ENCODE results near the gene NR2C1. TPM values are rescaled to one million over a fixed set of nuclear protein-coding genes. Genes with fewer than 3 reads are reported as not detected.

Gene NR2C1
- total RNA-seq, 1 experiment from 2014 or later: 45.4 TPM

GRCh38 chr12:95104919-95105452, 31.6 kb upstream of the NR2C1 start:
- Mint-ChIP-seq H3K4me3 (no peak overlapping the region), H3K9me3 (no peaks in the 10 kb centered on the region), H3K4me1 (no peaks in the 10 kb centered on the region), H3K36me3 (peaks cover 32% of the 10 kb centered on the region), H3K27ac (no peak overlapping the region), H3K27me3 (ENCODE audit: low read depth) (no peaks in the 10 kb centered on the region)
- TF ChIP-seq IRF2 (CRISPR knock-in tag; IDR thresholded peaks at IDR 0.05; ENCODE audit: borderline replicate concordance, low read depth): no peak
- ATAC-seq (no peak), DNase-seq (ENCODE audit: low spot score) (no peak)
- POLR2A ChIA-PET: no interaction called here
- CTCF ChIA-PET: no interaction called here

- Mint-ChIP-seq H3K36me3 (peaks cover 39% of the 10 kb centered on the region), H3K9me3 (no peaks in the 10 kb centered on the region), H3K27me3 (ENCODE audit: low read depth) (no peaks in the 10 kb centered on the region), H3K4me1 (no peaks in the 10 kb centered on the region), H3K27ac (no peak overlapping the region), H3K4me3 (no peak overlapping the region)
- ChIA-PET CTCF (no interaction called here), POLR2A (interaction anchor here (0.7 kb wide), 1 partner anchor 30 kb away, joined by 4 read pairs; no protein-coding TSS in a partner anchor)
- DNase-seq (ENCODE audit: low spot score) (no peak), ATAC-seq (no peak)
- no peak for TF ChIP-seq HMGA2 (CRISPR knock-in tag; IDR thresholded peaks at IDR 0.05)
- no peak for TF ChIP-seq SMAD4 (CRISPR knock-in tag; IDR thresholded peaks at IDR 0.05)
- no peak for TF ChIP-seq ZNF317 (CRISPR knock-in tag; IDR thresholded peaks at IDR 0.05; ENCODE audit: borderline replicate concordance, low read depth)
- TF ChIP-seq, protein P1, sequence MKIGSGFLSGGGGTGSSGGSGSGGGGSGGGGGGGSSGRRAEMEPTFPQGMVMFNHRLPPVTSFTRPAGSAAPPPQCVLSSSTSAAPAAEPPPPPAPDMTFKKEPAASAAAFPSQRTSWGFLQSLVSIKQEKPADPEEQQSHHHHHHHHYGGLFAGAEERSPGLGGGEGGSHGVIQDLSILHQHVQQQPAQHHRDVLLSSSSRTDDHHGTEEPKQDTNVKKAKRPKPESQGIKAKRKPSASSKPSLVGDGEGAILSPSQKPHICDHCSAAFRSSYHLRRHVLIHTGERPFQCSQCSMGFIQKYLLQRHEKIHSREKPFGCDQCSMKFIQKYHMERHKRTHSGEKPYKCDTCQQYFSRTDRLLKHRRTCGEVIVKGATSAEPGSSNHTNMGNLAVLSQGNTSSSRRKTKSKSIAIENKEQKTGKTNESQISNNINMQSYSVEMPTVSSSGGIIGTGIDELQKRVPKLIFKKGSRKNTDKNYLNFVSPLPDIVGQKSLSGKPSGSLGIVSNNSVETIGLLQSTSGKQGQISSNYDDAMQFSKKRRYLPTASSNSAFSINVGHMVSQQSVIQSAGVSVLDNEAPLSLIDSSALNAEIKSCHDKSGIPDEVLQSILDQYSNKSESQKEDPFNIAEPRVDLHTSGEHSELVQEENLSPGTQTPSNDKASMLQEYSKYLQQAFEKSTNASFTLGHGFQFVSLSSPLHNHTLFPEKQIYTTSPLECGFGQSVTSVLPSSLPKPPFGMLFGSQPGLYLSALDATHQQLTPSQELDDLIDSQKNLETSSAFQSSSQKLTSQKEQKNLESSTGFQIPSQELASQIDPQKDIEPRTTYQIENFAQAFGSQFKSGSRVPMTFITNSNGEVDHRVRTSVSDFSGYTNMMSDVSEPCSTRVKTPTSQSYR (CRISPR knock-in tag; IDR thresholded peaks at IDR 0.05): no peak
- TF ChIP-seq, protein P2, sequence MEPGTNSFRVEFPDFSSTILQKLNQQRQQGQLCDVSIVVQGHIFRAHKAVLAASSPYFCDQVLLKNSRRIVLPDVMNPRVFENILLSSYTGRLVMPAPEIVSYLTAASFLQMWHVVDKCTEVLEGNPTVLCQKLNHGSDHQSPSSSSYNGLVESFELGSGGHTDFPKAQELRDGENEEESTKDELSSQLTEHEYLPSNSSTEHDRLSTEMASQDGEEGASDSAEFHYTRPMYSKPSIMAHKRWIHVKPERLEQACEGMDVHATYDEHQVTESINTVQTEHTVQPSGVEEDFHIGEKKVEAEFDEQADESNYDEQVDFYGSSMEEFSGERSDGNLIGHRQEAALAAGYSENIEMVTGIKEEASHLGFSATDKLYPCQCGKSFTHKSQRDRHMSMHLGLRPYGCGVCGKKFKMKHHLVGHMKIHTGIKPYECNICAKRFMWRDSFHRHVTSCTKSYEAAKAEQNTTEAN (CRISPR knock-in tag; IDR thresholded peaks at IDR 0.05): no peak
- no peak for TF ChIP-seq ATF1 (CRISPR knock-in tag; IDR thresholded peaks at IDR 0.05)
- TF ChIP-seq JUN (CRISPR knock-in tag; IDR thresholded peaks at IDR 0.05): no peak
- no peak for TF ChIP-seq NFE2L1 (CRISPR knock-in tag; IDR thresholded peaks at IDR 0.05)
- no peak for TF ChIP-seq ZBTB21 (CRISPR knock-in tag; IDR thresholded peaks at IDR 0.05; ENCODE audit: borderline replicate concordance)
- TF ChIP-seq SMAD3 (CRISPR knock-in tag; IDR thresholded peaks at IDR 0.05; ENCODE audit: borderline replicate concordance): no peak
- TF ChIP-seq, protein P3, sequence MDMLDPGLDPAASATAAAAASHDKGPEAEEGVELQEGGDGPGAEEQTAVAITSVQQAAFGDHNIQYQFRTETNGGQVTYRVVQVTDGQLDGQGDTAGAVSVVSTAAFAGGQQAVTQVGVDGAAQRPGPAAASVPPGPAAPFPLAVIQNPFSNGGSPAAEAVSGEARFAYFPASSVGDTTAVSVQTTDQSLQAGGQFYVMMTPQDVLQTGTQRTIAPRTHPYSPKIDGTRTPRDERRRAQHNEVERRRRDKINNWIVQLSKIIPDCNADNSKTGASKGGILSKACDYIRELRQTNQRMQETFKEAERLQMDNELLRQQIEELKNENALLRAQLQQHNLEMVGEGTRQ (CRISPR knock-in tag; IDR thresholded peaks at IDR 0.05): no peak
- TF ChIP-seq, protein P4, sequence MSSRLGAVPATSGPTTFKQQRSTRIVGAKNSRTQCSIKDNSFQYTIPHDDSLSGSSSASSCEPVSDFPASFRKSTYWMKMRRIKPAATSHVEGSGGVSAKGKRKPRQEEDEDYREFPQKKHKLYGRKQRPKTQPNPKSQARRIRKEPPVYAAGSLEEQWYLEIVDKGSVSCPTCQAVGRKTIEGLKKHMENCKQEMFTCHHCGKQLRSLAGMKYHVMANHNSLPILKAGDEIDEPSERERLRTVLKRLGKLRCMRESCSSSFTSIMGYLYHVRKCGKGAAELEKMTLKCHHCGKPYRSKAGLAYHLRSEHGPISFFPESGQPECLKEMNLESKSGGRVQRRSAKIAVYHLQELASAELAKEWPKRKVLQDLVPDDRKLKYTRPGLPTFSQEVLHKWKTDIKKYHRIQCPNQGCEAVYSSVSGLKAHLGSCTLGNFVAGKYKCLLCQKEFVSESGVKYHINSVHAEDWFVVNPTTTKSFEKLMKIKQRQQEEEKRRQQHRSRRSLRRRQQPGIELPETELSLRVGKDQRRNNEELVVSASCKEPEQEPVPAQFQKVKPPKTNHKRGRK (CRISPR knock-in tag; IDR thresholded peaks at IDR 0.05; ENCODE audit: borderline replicate concordance): no peak
- TF ChIP-seq, protein P5, sequence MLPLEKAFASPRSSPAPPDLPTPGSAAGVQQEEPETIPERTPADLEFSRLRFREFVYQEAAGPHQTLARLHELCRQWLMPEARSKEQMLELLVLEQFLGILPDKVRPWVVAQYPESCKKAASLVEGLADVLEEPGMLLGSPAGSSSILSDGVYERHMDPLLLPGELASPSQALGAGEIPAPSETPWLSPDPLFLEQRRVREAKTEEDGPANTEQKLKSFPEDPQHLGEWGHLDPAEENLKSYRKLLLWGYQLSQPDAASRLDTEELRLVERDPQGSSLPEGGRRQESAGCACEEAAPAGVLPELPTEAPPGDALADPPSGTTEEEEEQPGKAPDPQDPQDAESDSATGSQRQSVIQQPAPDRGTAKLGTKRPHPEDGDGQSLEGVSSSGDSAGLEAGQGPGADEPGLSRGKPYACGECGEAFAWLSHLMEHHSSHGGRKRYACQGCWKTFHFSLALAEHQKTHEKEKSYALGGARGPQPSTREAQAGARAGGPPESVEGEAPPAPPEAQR (CRISPR knock-in tag; IDR thresholded peaks at IDR 0.05): no peak
- no peak for TF ChIP-seq AR (CRISPR knock-in tag; IDR thresholded peaks at IDR 0.05)
- no peak for TF ChIP-seq ATF2 (CRISPR knock-in tag; IDR thresholded peaks at IDR 0.05; ENCODE audit: borderline replicate concordance, low read depth)
- no peak for TF ChIP-seq FOXK1 (CRISPR knock-in tag; IDR thresholded peaks at IDR 0.05)
- TF ChIP-seq CBFB (CRISPR knock-in tag; IDR thresholded peaks at IDR 0.05; ENCODE audit: low read depth): no peak
- TF ChIP-seq SOX15 (CRISPR knock-in tag; IDR thresholded peaks at IDR 0.05): no peak
- TF ChIP-seq NFYB (CRISPR knock-in tag; conservative IDR thresholded peaks at IDR 0.05; ENCODE audit: low read depth): no peak
- TF ChIP-seq ZNF423 (CRISPR knock-in tag; IDR thresholded peaks at IDR 0.05): no peak
Measured at GRCh38 chr12:95102916-95103671, 29.7 kb upstream of the NR2C1 start.
